GM21515 (cell line): ENCODE data around the gene TPO.
"Not testable (repeated sequence)": the region's sequence is repeated elsewhere in the genome, so short reads cannot be mapped to it uniquely, and the experiment has no call there.

ENCODE experiments used
- ATAC-seq: cut with Tn5 transposase; IDR thresholded peaks from one replicate; pipeline ENCODE4 v1.9.1; 2021; ENCODE audit not compliant: unreplicated experiment

TPO gene

GRCh38 chr2:1481406-1482252 lies 68.4 kb downstream of the TPO start:
- ATAC-seq, result no peak

GRCh38 chr2:1482253-1482675 lies 69.0 kb downstream of the TPO start:
- ATAC-seq, result no peak

- ATAC-seq, result no peak
These were observed 69.7 kb downstream of the TPO start for GRCh38 chr2:1482981-1483380.

GRCh38 chr2:1483551-1483950 lies 70.3 kb downstream of the TPO start:
- no peak for ATAC-seq

GRCh38 chr2:1484131-1484884 lies 71.0 kb downstream of the TPO start:
- ATAC-seq, result no peak

- ATAC-seq, result no peak
These were observed 73.4 kb downstream of the TPO start for GRCh38 chr2:1486670-1487069.

GRCh38 chr2:1487758-1488157 lies 74.5 kb downstream of the TPO start:
- ATAC-seq, result no peak

- ATAC-seq, result no peak
These were observed 75.0 kb downstream of the TPO start for GRCh38 chr2:1488181-1488671.

GRCh38 chr2:1488851-1489250 lies 75.6 kb downstream of the TPO start:
- ATAC-seq, result no peak

GRCh38 chr2:1489486-1489885 lies 76.2 kb downstream of the TPO start:
- no peak for ATAC-seq

GRCh38 chr2:1490381-1490780 lies 77.1 kb downstream of the TPO start:
- ATAC-seq, result not testable (repeated sequence)

- ATAC-seq, result no peak
These were observed 78.5 kb downstream of the TPO start for GRCh38 chr2:1491751-1492150.

GRCh38 chr2:1492231-1492630 lies 79.0 kb downstream of the TPO start:
- not testable (repeated sequence) for ATAC-seq

GRCh38 chr2:1492711-1493430 lies 79.6 kb downstream of the TPO start:
- no peak for ATAC-seq

GRCh38 chr2:1493431-1494126 lies 80.3 kb downstream of the TPO start:
- no peak for ATAC-seq

- ATAC-seq, result no peak
These were observed 81.0 kb downstream of the TPO start for GRCh38 chr2:1494257-1494656.

- no peak for ATAC-seq
These were observed 81.6 kb downstream of the TPO start for GRCh38 chr2:1494906-1495305.

GRCh38 chr2:1495676-1496358 lies 82.6 kb downstream of the TPO start:
- ATAC-seq, result no peak

GRCh38 chr2:1496359-1496821 lies 83.1 kb downstream of the TPO start:
- no peak for ATAC-seq

- ATAC-seq, result no peak
These were observed 83.9 kb downstream of the TPO start for GRCh38 chr2:1497122-1497611.
